Fibroblast of lung (primary cell): ENCODE data around the gene HDAC4. TPM values are rescaled to one million over a fixed set of nuclear protein-coding genes. Genes with fewer than 3 reads are reported as not detected.

Source experiments
- DNase-seq, 2 donors: peaks; one replicate each; pipeline versions ENCODE4 v3.0.0 to v3.0.0-alpha.2; 2010; ENCODE audit warnings: low read depth in 2 of 2
- H2AFZ ChIP-seq: 2 replicates; pipeline ENCODE4 v1.5.1; 2012; ENCODE audit warnings: low read length, control low read depth, inconsistent platforms
- H3K27ac ChIP-seq: 2 replicates; pipeline ENCODE4 v1.5.1; 2011; ENCODE audit warnings: low read length, control low read depth; ENCODE audit not compliant: insufficient read depth
- H3K27me3 ChIP-seq: 2 replicates; pipeline ENCODE4 v1.5.1; 2011; ENCODE audit warnings: mild to moderate bottlenecking, low read length; ENCODE audit not compliant: control insufficient read depth, insufficient read depth
- H3K36me3 ChIP-seq: 2 replicates; pipeline ENCODE4 v1.5.1; 2011; ENCODE audit warnings: low read length; ENCODE audit not compliant: control insufficient read depth, insufficient read depth
- H3K4me1 ChIP-seq: 2 replicates; pipeline ENCODE4 v1.5.1; 2011; ENCODE audit warnings: low read length; ENCODE audit not compliant: control insufficient read depth, insufficient read depth; ENCODE audit errors: extremely low read depth
- H3K4me2 ChIP-seq: 2 replicates; pipeline ENCODE4 v1.5.1; 2011; ENCODE audit warnings: low read length, control low read depth; ENCODE audit not compliant: insufficient read depth; ENCODE audit errors: extremely low read depth
- H3K4me3 ChIP-seq, 4 experiments: fragments of 200-600 bp in 1 of 4; sonication (generic) in 1 of 4; replicated peaks in 1 of 4; 2 replicates each; pipeline ENCODE4 v1.5.1; 2011 to 2016; ENCODE audit warnings: low read length in 4 of 4, low read depth in 3 of 4, mild to moderate bottlenecking in 3 of 4, control low read depth in 2 of 4, inconsistent platforms in 1 of 4, mixed read lengths in 1 of 4; ENCODE audit not compliant: insufficient read depth in 1 of 4; ENCODE audit errors: control extremely low read depth in 1 of 4
- H3K79me2 ChIP-seq: 2 replicates; pipeline ENCODE4 v1.5.1; 2012; ENCODE audit warnings: mild to moderate bottlenecking, low read length, inconsistent platforms; ENCODE audit not compliant: control insufficient read depth, insufficient read depth
- H3K9ac ChIP-seq: 2 replicates; pipeline ENCODE4 v1.5.1; 2011; ENCODE audit warnings: mild to moderate bottlenecking, low read length, control low read depth; ENCODE audit not compliant: insufficient read depth
- H3K9me3 ChIP-seq: 2 replicates; pipeline ENCODE4 v1.5.1; 2012; ENCODE audit warnings: low read depth, low read length; ENCODE audit not compliant: control insufficient read depth, insufficient read depth
- H4K20me1 ChIP-seq: 2 replicates; pipeline ENCODE4 v1.5.1; 2011; ENCODE audit warnings: low read length; ENCODE audit not compliant: control insufficient read depth, insufficient read depth; ENCODE audit errors: extremely low read depth
- EZH2 ChIP-seq: IDR thresholded peaks from 2 replicates; pipeline ENCODE4 v1.5.1; 2012; ENCODE audit warnings: low read length, control low read depth, mild to moderate bottlenecking; ENCODE audit errors: missing control alignments
- polyA plus RNA-seq, 2 donors: library from polyadenylated mRNA; depleted of rRNA in 1 of 2; stranded (reverse) in 1 of 2; unstranded in 1 of 2; fragments of >200 nt; gene quantifications; 2 replicates each; pipeline ENCODE4 v1.2.1, GENCODE V29; 2011 to 2012; ENCODE audit warnings: missing spikeins in 1 of 2
- total RNA-seq: library from RNA; depleted of rRNA; stranded (reverse); fragments of >200 nt; gene quantifications from 2 replicates; pipeline ENCODE4 v1.2.1, GENCODE V29; 2014
- TF ChIP-seq, protein P1 (sequence below), 2 donors: IDR thresholded peaks in 1 of 2; conservative IDR thresholded peaks in 1 of 2; 1 replicate in 1 of 2; 2 replicates in 1 of 2; pipeline ENCODE4 v1.5.1; 2011 to 2012; ENCODE audit warnings: low read length in 2 of 2, control low read depth in 1 of 2, inconsistent platforms in 1 of 2, low read depth in 1 of 2, mild to moderate bottlenecking in 1 of 2

HDAC4 gene
- total and polyA plus RNA-seq, 2 donors (not counting 1 experiment from before 2014, with no cell fraction given) = 7.4 to 19.8 TPM

DNA sequence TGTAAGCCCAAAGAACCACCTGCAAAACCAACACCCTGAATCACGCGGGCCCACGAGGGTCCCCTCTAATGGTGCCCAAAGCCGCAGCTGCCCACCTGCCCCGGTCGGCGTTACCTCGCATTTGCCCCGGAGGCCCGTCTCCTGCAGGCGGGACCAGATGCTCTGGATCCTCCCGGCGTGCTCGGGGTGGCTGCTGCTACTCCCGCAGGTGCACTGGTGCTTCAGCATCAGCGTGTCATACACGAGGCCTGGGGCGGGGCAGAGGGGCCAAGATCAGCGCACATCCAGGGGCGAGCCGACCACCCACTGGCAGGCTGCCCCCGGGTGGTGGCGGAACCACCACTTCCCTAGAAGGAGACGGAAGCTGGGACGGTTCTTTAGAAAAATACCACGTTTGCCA lies 292.9 kb downstream of the HDAC4 start:
- Histone ChIP-seq H3K36me3 (peaks cover 4% of the 10 kb centered on the region), H3K27ac (no peak overlapping the region), H2AFZ (no peak overlapping the region), H3K4me3 (no peak overlapping the region), H3K79me2 (no peaks in the 10 kb centered on the region), H4K20me1 (no peaks in the 10 kb centered on the region), H3K4me2 (no peak overlapping the region), H3K9me3 (no peaks in the 10 kb centered on the region), H3K27me3 (no peaks in the 10 kb centered on the region), H3K9ac (no peak overlapping the region), H3K4me1 (no peaks in the 10 kb centered on the region)
- DNase-seq = no peak
- TF ChIP-seq, protein P1, sequence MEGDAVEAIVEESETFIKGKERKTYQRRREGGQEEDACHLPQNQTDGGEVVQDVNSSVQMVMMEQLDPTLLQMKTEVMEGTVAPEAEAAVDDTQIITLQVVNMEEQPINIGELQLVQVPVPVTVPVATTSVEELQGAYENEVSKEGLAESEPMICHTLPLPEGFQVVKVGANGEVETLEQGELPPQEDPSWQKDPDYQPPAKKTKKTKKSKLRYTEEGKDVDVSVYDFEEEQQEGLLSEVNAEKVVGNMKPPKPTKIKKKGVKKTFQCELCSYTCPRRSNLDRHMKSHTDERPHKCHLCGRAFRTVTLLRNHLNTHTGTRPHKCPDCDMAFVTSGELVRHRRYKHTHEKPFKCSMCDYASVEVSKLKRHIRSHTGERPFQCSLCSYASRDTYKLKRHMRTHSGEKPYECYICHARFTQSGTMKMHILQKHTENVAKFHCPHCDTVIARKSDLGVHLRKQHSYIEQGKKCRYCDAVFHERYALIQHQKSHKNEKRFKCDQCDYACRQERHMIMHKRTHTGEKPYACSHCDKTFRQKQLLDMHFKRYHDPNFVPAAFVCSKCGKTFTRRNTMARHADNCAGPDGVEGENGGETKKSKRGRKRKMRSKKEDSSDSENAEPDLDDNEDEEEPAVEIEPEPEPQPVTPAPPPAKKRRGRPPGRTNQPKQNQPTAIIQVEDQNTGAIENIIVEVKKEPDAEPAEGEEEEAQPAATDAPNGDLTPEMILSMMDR (conservative IDR thresholded peaks at IDR 0.05 in 1 of 2, IDR thresholded peaks at IDR 0.05 in 1 of 2; ENCODE audit: low read depth in 1 of 2, low read length in 2 of 2) = no peak
- TF ChIP-seq EZH2 = no peak

DNA sequence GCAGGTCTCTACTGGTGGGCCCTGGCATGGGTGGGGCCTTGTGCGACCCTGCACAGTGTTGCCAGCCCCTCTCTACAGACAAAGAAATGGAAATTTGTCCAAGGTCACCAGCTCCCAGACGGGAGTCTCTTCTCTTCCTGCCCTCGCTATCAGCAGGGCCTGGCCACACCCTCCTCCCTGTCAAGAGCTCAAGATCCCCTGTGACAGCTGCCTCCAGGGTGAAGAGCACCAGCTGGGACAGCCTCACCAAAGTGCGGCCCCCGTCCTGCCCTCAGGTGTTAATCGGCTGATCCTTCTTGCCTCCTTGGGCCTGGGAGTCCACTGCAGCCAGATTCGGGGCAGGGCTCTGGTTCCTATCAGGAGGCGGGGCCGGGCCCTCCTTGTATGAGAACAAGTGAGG lies 293.9 kb downstream of the HDAC4 start:
- peaks cover 4% of the 10 kb centered on the region for H3K36me3 ChIP-seq
- H4K20me1 ChIP-seq = no peaks in the 10 kb centered on the region
- H3K4me3 ChIP-seq = no peak overlapping the region
- no peaks in the 10 kb centered on the region for H3K27me3 ChIP-seq
- no peak overlapping the region for H3K4me2 ChIP-seq
- no peaks in the 10 kb centered on the region for H3K79me2 ChIP-seq
- no peaks in the 10 kb centered on the region for H3K4me1 ChIP-seq
- H3K27ac ChIP-seq = no peak overlapping the region
- no peak overlapping the region for H3K9ac ChIP-seq
- TF ChIP-seq, protein P1 (conservative IDR thresholded peaks at IDR 0.05 in 1 of 2, IDR thresholded peaks at IDR 0.05 in 1 of 2; ENCODE audit: low read depth in 1 of 2, low read length in 2 of 2) = no peak
- TF ChIP-seq EZH2 = no peak
- H3K9me3 ChIP-seq = no peaks in the 10 kb centered on the region
- no peak for DNase-seq
- H2AFZ ChIP-seq = no peak overlapping the region

DNA sequence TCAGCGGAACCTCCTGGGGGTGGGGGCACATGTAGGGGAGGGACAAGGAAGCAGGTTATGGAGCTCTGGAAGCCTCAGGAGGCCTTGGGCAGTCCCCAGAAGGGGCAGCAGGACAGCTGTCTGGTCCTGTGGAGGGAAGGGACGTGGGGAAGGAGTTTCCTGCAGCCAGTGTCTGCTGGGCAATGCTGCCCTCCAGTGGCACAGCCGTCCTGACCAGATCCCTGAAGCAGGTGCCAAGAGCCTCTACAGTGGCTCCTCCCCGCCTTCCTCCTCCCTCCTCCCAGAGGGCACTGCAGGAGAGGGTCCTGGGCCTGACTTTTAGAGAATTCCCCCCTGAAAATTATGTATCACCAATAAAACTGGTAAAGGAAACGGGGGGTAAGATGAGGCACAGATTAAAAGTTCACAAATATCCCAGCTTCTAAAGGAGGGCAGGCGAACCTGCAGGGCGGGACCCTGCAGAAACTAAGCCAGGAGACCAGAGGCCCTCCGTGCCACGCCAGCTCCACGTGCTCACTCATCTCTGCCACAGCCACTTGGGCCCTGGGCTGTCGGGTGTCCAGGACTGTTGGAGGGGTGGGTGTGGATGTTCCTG lies 294.4 kb downstream of the HDAC4 start:
- Histone ChIP-seq H3K27me3 (no peaks in the 10 kb centered on the region), H3K36me3 (peaks cover 4% of the 10 kb centered on the region), H3K4me1 (no peaks in the 10 kb centered on the region), H3K4me2 (no peak overlapping the region), H3K79me2 (no peaks in the 10 kb centered on the region), H3K9ac (no peak overlapping the region), H2AFZ (no peak overlapping the region), H3K4me3 (no peak overlapping the region), H4K20me1 (no peaks in the 10 kb centered on the region), H3K27ac (no peak overlapping the region), H3K9me3 (no peaks in the 10 kb centered on the region)
- TF ChIP-seq, protein P1 (conservative IDR thresholded peaks at IDR 0.05 in 1 of 2, IDR thresholded peaks at IDR 0.05 in 1 of 2; ENCODE audit: low read depth in 1 of 2, low read length in 2 of 2) = peak; percentile 53 to 70
- no peak for TF ChIP-seq EZH2
- peak; percentile 56 to 62 for DNase-seq
